A673 (cell line): ENCODE data around the gene LACRT. TPM values are rescaled to one million over a fixed set of nuclear protein-coding genes. Genes with fewer than 3 reads are reported as not detected.

Experiments
- BruUV-seq: library from RNA; stranded (reverse); fragments of 400-500 nt; replicated peaks from 2 replicates; lab custom pipeline; 2021; lab: Mats Ljungman, UMichigan
- CTCF ChIA-PET: fragments of 300-600 bp; sonication (Branson Sonifier 250); formaldehyde crosslinking; loops from one replicate; lab custom pipeline; 2022; ENCODE audit warnings: antibody characterized with exemption; lab: Charles Lee
- POLR2A ChIA-PET: fragments of 300-600 bp; sonication (Branson Sonifier 250); formaldehyde crosslinking; loops from one replicate; lab custom pipeline; 2022; ENCODE audit warnings: antibody characterized with exemption; ENCODE audit not compliant: low non-redundant PET; lab: Charles Lee
- DNase-seq: peaks from one replicate; pipeline ENCODE4 v3.0.0-alpha.2; 2015; ENCODE audit warnings: low spot score
- H3K27ac ChIP-seq: fragments of 200-600 bp; sonication (generic); 2 replicates; pipeline ENCODE4 v1.5.1; 2016; ENCODE audit warnings: mixed run types, low read depth, mild to moderate bottlenecking, mixed read lengths, antibody characterized with exemption, low read length; ENCODE audit not compliant: poor library complexity, severe bottlenecking
- H3K27me3 ChIP-seq: fragments of 200-600 bp; sonication (generic); replicated peaks from 2 replicates; pipeline ENCODE4 v1.6.1; 2017; ENCODE audit warnings: mixed run types, low read depth, mild to moderate bottlenecking, mixed read lengths, antibody characterized with exemption, low read length; ENCODE audit not compliant: insufficient read depth, poor library complexity
- H3K36me3 ChIP-seq: fragments of 200-600 bp; sonication (generic); 2 replicates; pipeline ENCODE4 v1.6.1; 2016; ENCODE audit warnings: mixed run types, mild to moderate bottlenecking, mixed read lengths, antibody characterized with exemption, low read length; ENCODE audit not compliant: insufficient read depth, poor library complexity, severe bottlenecking
- H3K4me1 ChIP-seq: fragments of 200-600 bp; sonication (generic); 2 replicates; pipeline ENCODE4 v1.6.1; 2017; ENCODE audit warnings: mixed run types, mild to moderate bottlenecking, mixed read lengths, antibody characterized with exemption, low read length; ENCODE audit not compliant: insufficient read depth, poor library complexity, severe bottlenecking
- H3K4me3 ChIP-seq: fragments of 200-600 bp; sonication (generic); 2 replicates; pipeline ENCODE4 v1.5.1; 2016; ENCODE audit warnings: low read depth, mixed run types, mild to moderate bottlenecking, mixed read lengths, low read length; ENCODE audit not compliant: poor library complexity, severe bottlenecking
- H3K9me3 ChIP-seq: fragments of 200-600 bp; sonication (generic); 2 replicates; pipeline ENCODE4 v1.6.1; 2016; ENCODE audit warnings: mixed run types, low read depth, mild to moderate bottlenecking, mixed read lengths, antibody characterized with exemption, low read length; ENCODE audit not compliant: poor library complexity, severe bottlenecking
- CTCF ChIP-seq: fragments of 300-800, 200-600 bp; sonication (generic); conservative IDR thresholded peaks from 2 replicates; pipeline ENCODE4 v1.5.1; 2017; ENCODE audit warnings: low read depth, mild to moderate bottlenecking, antibody characterized with exemption, low read length, moderate library complexity, mixed read lengths
- EZH2 ChIP-seq: fragments of 200-600 bp; sonication (generic); IDR thresholded peaks from 2 replicates; pipeline ENCODE4 v1.6.1; 2017; ENCODE audit warnings: borderline replicate concordance, low read depth, mild to moderate bottlenecking, mixed read lengths, antibody characterized with exemption, low read length; ENCODE audit not compliant: poor library complexity, severe bottlenecking
- intact Hi-C: fragments of 100-400 bp; cut with micrococcal nuclease; formaldehyde crosslinking; loops from one replicate; pipeline ENCODE4 v1.10.0; 2022; ENCODE audit not compliant: unreplicated experiment
- total RNA-seq: library from RNA; stranded (reverse); gene quantifications from 2 replicates; pipeline ENCODE4 v1.2.3, GENCODE V29; 2021

Gene LACRT
- total RNA-seq, 1 experiment from 2014 or later = not detected

GRCh38 chr12:54604436-54604835 is 30.3 kb downstream of the LACRT start:
- no peaks in the 10 kb centered on the region for H3K36me3 ChIP-seq
- H3K4me1 ChIP-seq = peaks cover 40% of the 10 kb centered on the region
- intact Hi-C loops = loop anchor here (5.0 kb wide), 1 partner anchor 98 kb away; no protein-coding TSS in a partner anchor
- no peaks in the 10 kb centered on the region for H3K9me3 ChIP-seq
- ChIA-PET CTCF (interaction anchor here (0.7 kb wide), 1 partner anchor 53 kb away, joined by 5 read pairs; no protein-coding TSS in a partner anchor), POLR2A (interaction anchor here (0.6 kb wide), 1 partner anchor 1016 kb away, joined by 3 read pairs; no protein-coding TSS in a partner anchor)
- TF ChIP-seq CTCF (no peak), EZH2 (no peak)
- H3K4me3 ChIP-seq = no peak overlapping the region
- DNase-seq = no peak
- H3K27ac ChIP-seq = peak overlapping the region; percentile 61
- BruUV-seq = no TSS peak
- H3K27me3 ChIP-seq = no peaks in the 10 kb centered on the region

DNA sequence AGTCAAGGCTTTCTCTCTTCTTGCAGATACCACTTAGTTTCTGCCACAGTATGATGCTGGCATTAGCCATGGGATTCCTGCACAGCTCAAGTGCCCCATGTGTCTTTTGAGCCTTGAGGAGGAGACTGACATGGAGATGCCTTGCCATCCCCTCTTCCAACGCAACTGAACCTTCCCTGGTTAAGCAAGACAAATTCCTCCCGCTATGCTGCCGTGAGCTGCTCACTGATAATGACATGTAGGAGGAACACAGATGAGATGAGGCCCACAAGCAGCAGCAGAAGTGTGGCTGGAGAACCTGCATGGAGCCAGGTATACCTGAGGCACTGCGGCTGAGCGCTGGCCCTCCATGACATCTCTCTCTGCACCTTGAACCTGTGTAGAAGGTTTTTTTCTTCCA is 30.8 kb downstream of the LACRT start:
- no TSS peak for BruUV-seq
- CTCF ChIA-PET = interaction anchor here (0.7 kb wide), 1 partner anchor 19 kb away, joined by 3 read pairs; no protein-coding TSS in a partner anchor
- peak; percentile 33 for DNase-seq
- TF ChIP-seq EZH2 = no peak
- TF ChIP-seq CTCF = no peak
- Histone ChIP-seq H3K4me1 (peaks cover 39% of the 10 kb centered on the region), H3K27me3 (no peaks in the 10 kb centered on the region), H3K4me3 (no peak overlapping the region), H3K27ac (peak overlapping the region; percentile 61), H3K9me3 (no peaks in the 10 kb centered on the region), H3K36me3 (no peaks in the 10 kb centered on the region)
- POLR2A ChIA-PET = interaction anchor here (0.6 kb wide), 1 partner anchor 1017 kb away, joined by 3 read pairs; no protein-coding TSS in a partner anchor
- intact Hi-C loops = loop anchor here (1.0 to 5.0 kb wide), 2 partner anchors 20 to 98 kb away; no protein-coding TSS in a partner anchor

DNA sequence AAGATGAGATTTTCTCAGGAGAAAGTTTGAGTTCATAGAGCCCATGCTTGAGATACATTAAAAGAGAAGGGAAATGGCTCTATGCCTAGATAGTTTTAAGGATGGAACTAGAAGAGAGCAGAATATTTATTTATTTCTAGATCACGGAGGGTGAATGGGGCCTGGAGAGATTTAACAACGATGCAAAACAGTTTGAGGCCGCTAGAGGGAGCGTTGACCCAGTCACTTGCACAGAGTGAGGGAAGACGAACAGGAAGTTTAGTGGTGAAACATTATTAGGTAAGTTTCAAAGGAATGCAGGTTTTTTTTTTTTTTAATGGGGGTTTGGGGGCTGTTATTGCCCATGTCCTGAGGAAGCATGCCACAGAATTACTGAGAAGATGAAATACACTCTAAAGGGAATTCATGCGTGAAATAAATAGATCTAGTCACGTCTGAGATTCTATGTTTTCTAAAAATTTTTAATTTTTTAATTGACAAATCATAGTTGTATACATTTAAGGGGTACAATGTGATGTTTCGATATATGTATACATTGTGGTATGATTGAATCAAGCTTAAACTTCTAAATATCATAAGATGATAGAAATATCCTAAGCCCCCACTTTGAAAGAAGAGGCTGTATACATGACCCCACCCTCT is 31.4 kb downstream of the LACRT start:
- ChIA-PET POLR2A (no interaction called here), CTCF (interaction anchor here (0.7 kb wide), 1 partner anchor 19 kb away, joined by 3 read pairs; no protein-coding TSS in a partner anchor)
- TF ChIP-seq CTCF (peak; percentile 93), EZH2 (no peak)
- Histone ChIP-seq H3K4me3 (peak overlapping the region; percentile 16), H3K9me3 (no peaks in the 10 kb centered on the region), H3K27me3 (no peaks in the 10 kb centered on the region), H3K27ac (peak overlapping the region; percentile 90), H3K36me3 (no peaks in the 10 kb centered on the region), H3K4me1 (peaks cover 33% of the 10 kb centered on the region)
- BruUV-seq = no TSS peak
- intact Hi-C loops = loop anchor here (1.0 to 5.0 kb wide), 2 partner anchors 21 to 99 kb away; no protein-coding TSS in a partner anchor
- DNase-seq = peak; percentile 94
